MM.1S (cell line): ENCODE data around the gene PCNX1.
"Not testable (repeated sequence)": the region's sequence is repeated elsewhere in the genome, so short reads cannot be mapped to it uniquely, and the experiment has no call there.

Source experiments
- DNase-seq: peaks from one replicate; pipeline ENCODE4 v3.0.0-alpha.2; 2015
- H2AFZ ChIP-seq: fragments of 300-600 bp; sonication (generic); 2 replicates; pipeline ENCODE4 v1.6.0; 2016; ENCODE audit warnings: antibody characterized with exemption, low read length
- H3F3A ChIP-seq: fragments of 300-600 bp; sonication (generic); 2 replicates; pipeline ENCODE4 v1.6.1; 2016; ENCODE audit warnings: mild to moderate bottlenecking, antibody characterized with exemption, low read length, moderate library complexity, mixed read lengths; ENCODE audit not compliant: insufficient read depth
- H3K27ac ChIP-seq: fragments of 300-600 bp; sonication (generic); 2 replicates; pipeline ENCODE4 v1.5.1; 2016; ENCODE audit warnings: mild to moderate bottlenecking, low read length
- H3K27me3 ChIP-seq: fragments of 300-600 bp; sonication (generic); replicated peaks from 2 replicates; pipeline ENCODE4 v1.6.0; 2016; ENCODE audit warnings: low read length; ENCODE audit not compliant: insufficient read depth
- H3K36me3 ChIP-seq: fragments of 300-600 bp; sonication (generic); replicated peaks from 2 replicates; pipeline ENCODE4 v1.6.1; 2016; ENCODE audit warnings: mild to moderate bottlenecking, low read length, mixed read lengths; ENCODE audit not compliant: insufficient read depth
- H3K4me1 ChIP-seq: fragments of 300-600 bp; sonication (generic); 2 replicates; pipeline ENCODE4 v1.6.1; 2016; ENCODE audit warnings: low read length, mixed read lengths
- H3K4me2 ChIP-seq: fragments of 300-600 bp; sonication (generic); 2 replicates; pipeline ENCODE4 v1.6.0; 2016; ENCODE audit warnings: low read depth, low read length
- H3K4me3 ChIP-seq: fragments of 300-600 bp; sonication (generic); 2 replicates; pipeline ENCODE4 v1.5.1; 2016; ENCODE audit warnings: low read length, mixed read lengths
- H3K79me2 ChIP-seq: fragments of 300-600 bp; sonication (generic); 2 replicates; pipeline ENCODE4 v1.6.1; 2016; ENCODE audit warnings: mixed run types, low read length, mixed read lengths
- H3K9ac ChIP-seq: fragments of 300-600 bp; sonication (generic); 2 replicates; pipeline ENCODE4 v1.6.1; 2016; ENCODE audit warnings: low read length, mixed read lengths
- H3K9me2 ChIP-seq: fragments of 300-600 bp; sonication (generic); replicated peaks from 2 replicates; pipeline ENCODE4 v1.6.1; 2016; ENCODE audit warnings: mild to moderate bottlenecking, low read length, mixed read lengths; ENCODE audit not compliant: insufficient read depth
- H3K9me3 ChIP-seq: fragments of 300-600 bp; sonication (generic); replicated peaks from 2 replicates; pipeline ENCODE4 v1.6.1; 2016; ENCODE audit warnings: mild to moderate bottlenecking, low read length, mixed read lengths; ENCODE audit not compliant: insufficient read depth
- H4K20me1 ChIP-seq: fragments of 300-600 bp; sonication (generic); 2 replicates; pipeline ENCODE4 v1.6.1; 2016; ENCODE audit warnings: mild to moderate bottlenecking, low read length, moderate library complexity, mixed read lengths; ENCODE audit not compliant: insufficient read depth
- CTCF ChIP-seq: fragments of 300-600 bp; sonication (generic); IDR thresholded peaks from 2 replicates; pipeline ENCODE4 v1.5.1; 2016; ENCODE audit warnings: antibody characterized with exemption, low read length, mixed read lengths
- EZH2 ChIP-seq: fragments of 300-600 bp; sonication (generic); optimal IDR thresholded peaks from 2 replicates; pipeline ENCODE3; 2017; ENCODE audit warnings: low read depth, mild to moderate bottlenecking, antibody characterized with exemption, low read length, mixed read lengths
- EZH2phosphoT487 ChIP-seq: fragments of 300-600 bp; sonication (generic); IDR thresholded peaks from 2 replicates; pipeline ENCODE4 v1.6.1; 2018; ENCODE audit warnings: antibody characterized with exemption, low read length

The PCNX1 gene

GRCh38 chr14:70907176-70907995 lies at the start of gene PCNX1:
PCNX1 (plus strand) TSS chr14:70907459; CDS start chr14:70907851, 392 bp downstream.
- Histone ChIP-seq H3K9me2 (no peaks in the 10 kb centered on the region), H4K20me1 (no peaks in the 10 kb centered on the region), H3K27me3 (no peaks in the 10 kb centered on the region), H3K4me3 (peak within 1 kb of the TSS; percentile 79), H3K79me2 (peaks cover 42% of the 10 kb centered on the region), H3K27ac (peak within 1 kb of the TSS; percentile 44; the same call in 1 of the 2 replicates), H3K36me3 (no peaks in the 10 kb centered on the region), H3F3A (no peaks in the 10 kb centered on the region), H3K9ac (peak within 1 kb of the TSS; percentile 63; the same call in 1 of the 2 replicates), H3K4me2 (peak within 1 kb of the TSS; percentile 69), H2AFZ (peak within 1 kb of the TSS; percentile 85), H3K9me3 (no peaks in the 10 kb centered on the region), H3K4me1 (no peaks in the 10 kb centered on the region)
- DNase-seq, result peak; percentile 69
- TF ChIP-seq CTCF (peak; percentile 52), EZH2 (no peak), EZH2phosphoT487 (no peak)

GRCh38 chr14:70857496-70857890 lies 49.8 kb upstream of the PCNX1 start:
- no peaks in the 10 kb centered on the region for H4K20me1 ChIP-seq
- no peak for DNase-seq
- H3K27ac ChIP-seq, result no peak overlapping the region
- no peaks in the 10 kb centered on the region for H3K79me2 ChIP-seq
- H3K36me3 ChIP-seq, result no peaks in the 10 kb centered on the region
- H3K9ac ChIP-seq, result no peak overlapping the region
- TF ChIP-seq CTCF (no peak), EZH2phosphoT487 (no peak), EZH2 (no peak)
- no peaks in the 10 kb centered on the region for H3K9me3 ChIP-seq
- H3K27me3 ChIP-seq, result no peaks in the 10 kb centered on the region
- no peaks in the 10 kb centered on the region for H3K4me1 ChIP-seq
- H2AFZ ChIP-seq, result no peak overlapping the region
- H3K9me2 ChIP-seq, result no peaks in the 10 kb centered on the region
- no peak overlapping the region for H3K4me2 ChIP-seq
- no peak overlapping the region for H3K4me3 ChIP-seq
- no peaks in the 10 kb centered on the region for H3F3A ChIP-seq

GRCh38 chr14:70858641-70859040 lies 48.6 kb upstream of the PCNX1 start:
- no peaks in the 10 kb centered on the region for H3F3A ChIP-seq
- no peaks in the 10 kb centered on the region for H4K20me1 ChIP-seq
- no peaks in the 10 kb centered on the region for H3K79me2 ChIP-seq
- H3K4me2 ChIP-seq, result no peak overlapping the region
- H3K27ac ChIP-seq, result no peak overlapping the region
- TF ChIP-seq CTCF (no peak), EZH2 (no peak), EZH2phosphoT487 (no peak)
- H3K27me3 ChIP-seq, result no peaks in the 10 kb centered on the region
- H3K9me3 ChIP-seq, result no peaks in the 10 kb centered on the region
- no peak overlapping the region for H2AFZ ChIP-seq
- DNase-seq, result no peak
- no peaks in the 10 kb centered on the region for H3K4me1 ChIP-seq
- H3K9ac ChIP-seq, result no peak overlapping the region
- H3K9me2 ChIP-seq, result no peaks in the 10 kb centered on the region
- no peaks in the 10 kb centered on the region for H3K36me3 ChIP-seq
- no peak overlapping the region for H3K4me3 ChIP-seq

- H3K27me3 ChIP-seq, H2AFZ ChIP-seq, H4K20me1 ChIP-seq, H3K27ac ChIP-seq, H3K4me1 ChIP-seq, DNase-seq, H3K4me3 ChIP-seq, H3K9me2 ChIP-seq, H3K79me2 ChIP-seq, H3K36me3 ChIP-seq, H3K4me2 ChIP-seq, H3K9me3 ChIP-seq, H3F3A ChIP-seq, H3K9ac ChIP-seq: not testable (repeated sequence)
Measured at GRCh38 chr14:70866992-70867391, 40.3 kb upstream of the PCNX1 start.
